Gastrocnemius medialis (tissue), 4 donors: ENCODE data around the gene CLMP. TPM values are rescaled to one million over a fixed set of nuclear protein-coding genes. Genes with fewer than 3 reads are reported as not detected.

Source experiments
- ATAC-seq, 2 donors: fragments of 150-250 bp; one replicate each; pipeline ENCODE4 v1.9.1; 2016
- DNase-seq, 2 donors: peaks; one replicate each; pipeline ENCODE4 v3.0.0-alpha.2; 2019
- H3K27ac ChIP-seq, 4 donors: fragments of 200-600 bp; sonication (generic); 1 replicate in 1 of 4; 2 replicates in 3 of 4; pipeline ENCODE4 v1.5.1; 2016 to 2018; ENCODE audit warnings: mild to moderate bottlenecking in 2 of 4, moderate library complexity in 1 of 4
- H3K27me3 ChIP-seq, 3 donors: fragments of 200-600 bp; sonication (generic) in 2 of 3; 1 replicate in 1 of 3; 2 replicates in 2 of 3; pipeline versions ENCODE4 v1.5.1 to v1.6.0; 2016 to 2019; ENCODE audit warnings: mild to moderate bottlenecking in 1 of 3, moderate library complexity in 1 of 3
- H3K36me3 ChIP-seq, 2 donors: fragments of 200-600 bp; sonication (generic) in 1 of 2; one replicate each; pipeline ENCODE4 v1.5.1; 2017 to 2018
- H3K4me1 ChIP-seq, 2 donors: fragments of 200-600 bp; sonication (generic) in 1 of 2; one replicate each; pipeline ENCODE4 v1.5.1; 2016 to 2017; ENCODE audit warnings: mild to moderate bottlenecking in 2 of 2
- H3K4me3 ChIP-seq, 4 donors: fragments of 200-600 bp; sonication (generic) in 3 of 4; 1 replicate in 1 of 4; 2 replicates in 3 of 4; pipeline ENCODE4 v1.5.1; 2016 to 2019; ENCODE audit warnings: mild to moderate bottlenecking in 2 of 4
- H3K9me3 ChIP-seq, 3 donors: fragments of 200-600 bp; sonication (generic) in 2 of 3; 1 replicate in 1 of 3; 2 replicates in 2 of 3; pipeline ENCODE4 v1.5.1; 2016 to 2019
- POLR2A ChIP-seq, 2 donors: fragments of 450-650 bp; IDR thresholded peaks; one replicate each; pipeline ENCODE4 v1.6.1; 2017; ENCODE audit warnings: antibody characterized with exemption in 2 of 2, mild to moderate bottlenecking in 2 of 2, moderate library complexity in 2 of 2
- in situ Hi-C, 4 donors: fragments of 200-750 bp; cut with MboI; loops; one replicate each; pipeline versions ENCODE4 v1.15.0 to v1.8.0; 2017; ENCODE audit warnings: low sequenced_read_pairs in 4 of 4
- intact Hi-C: fragments of 100-400 bp; cut with DNase I; formaldehyde crosslinking; loops from one replicate; pipeline ENCODE4 v1.15.1; 2023; ENCODE audit warnings: low total_unique reads
- total RNA-seq, 4 donors: library from RNA; depleted of rRNA; stranded (reverse); fragments of >200 nt; gene quantifications; one replicate each; pipeline versions ENCODE4 v1.1.0 to v1.2.3, GENCODE V29; 2016
- TF ChIP-seq, protein P1 (sequence below), 5 experiments: fragments of 450-650 bp in 3 of 5; fragments of 200-600 bp in 2 of 5; sonication (generic) in 2 of 5; IDR thresholded peaks in 4 of 5; conservative IDR thresholded peaks in 1 of 5; 1 replicate in 4 of 5; 2 replicates in 1 of 5; pipeline ENCODE4 v1.5.1; 2016 to 2019; ENCODE audit warnings: antibody characterized with exemption in 5 of 5, mild to moderate bottlenecking in 3 of 5, moderate library complexity in 3 of 5

Gene CLMP
- total RNA-seq, 4 donors from 2014 or later, result 2.3 to 12.5 (median 4.4) TPM

DNA sequence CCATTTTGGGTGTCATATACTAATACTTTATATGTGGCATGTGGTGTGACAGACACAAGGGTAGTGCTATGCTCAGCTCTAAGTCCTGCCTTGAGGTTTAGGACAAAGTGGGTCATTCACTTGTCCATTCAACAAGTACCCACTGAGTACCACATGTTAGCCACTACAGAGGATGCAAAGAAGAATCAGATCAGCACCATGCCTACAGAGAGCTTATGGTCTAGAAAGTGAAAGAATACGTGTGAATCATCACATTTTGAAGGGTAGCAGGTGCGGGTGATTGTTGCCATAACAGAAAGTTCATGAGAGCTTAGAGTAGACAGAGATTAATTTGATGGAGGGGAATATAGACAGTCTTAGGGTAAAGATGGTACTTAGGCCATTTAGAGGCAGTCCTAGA lies 18.3 kb downstream of the CLMP start:
- no peak for DNase-seq
- H3K27ac ChIP-seq, result no peak overlapping the region
- intact Hi-C loops, result no loop called here
- H3K4me1 ChIP-seq, result peaks cover 0 to 6% of the 10 kb centered on the region in 2 donors
- peaks cover 0 to 2% (median 0%) of the 10 kb centered on the region in 3 donors for H3K27me3 ChIP-seq
- no peak for ATAC-seq
- no peaks in the 10 kb centered on the region for H3K36me3 ChIP-seq
- no peaks in the 10 kb centered on the region for H3K9me3 ChIP-seq
- TF ChIP-seq, protein P1, sequence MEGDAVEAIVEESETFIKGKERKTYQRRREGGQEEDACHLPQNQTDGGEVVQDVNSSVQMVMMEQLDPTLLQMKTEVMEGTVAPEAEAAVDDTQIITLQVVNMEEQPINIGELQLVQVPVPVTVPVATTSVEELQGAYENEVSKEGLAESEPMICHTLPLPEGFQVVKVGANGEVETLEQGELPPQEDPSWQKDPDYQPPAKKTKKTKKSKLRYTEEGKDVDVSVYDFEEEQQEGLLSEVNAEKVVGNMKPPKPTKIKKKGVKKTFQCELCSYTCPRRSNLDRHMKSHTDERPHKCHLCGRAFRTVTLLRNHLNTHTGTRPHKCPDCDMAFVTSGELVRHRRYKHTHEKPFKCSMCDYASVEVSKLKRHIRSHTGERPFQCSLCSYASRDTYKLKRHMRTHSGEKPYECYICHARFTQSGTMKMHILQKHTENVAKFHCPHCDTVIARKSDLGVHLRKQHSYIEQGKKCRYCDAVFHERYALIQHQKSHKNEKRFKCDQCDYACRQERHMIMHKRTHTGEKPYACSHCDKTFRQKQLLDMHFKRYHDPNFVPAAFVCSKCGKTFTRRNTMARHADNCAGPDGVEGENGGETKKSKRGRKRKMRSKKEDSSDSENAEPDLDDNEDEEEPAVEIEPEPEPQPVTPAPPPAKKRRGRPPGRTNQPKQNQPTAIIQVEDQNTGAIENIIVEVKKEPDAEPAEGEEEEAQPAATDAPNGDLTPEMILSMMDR (IDR thresholded peaks at IDR 0.05 in 4 of 5, conservative IDR thresholded peaks at IDR 0.05 in 1 of 5), result no peak
- TF ChIP-seq POLR2A (IDR thresholded peaks at IDR 0.05), result no peak
- in situ Hi-C loops, result no loop called here
- H3K4me3 ChIP-seq, result no peak overlapping the region

DNA sequence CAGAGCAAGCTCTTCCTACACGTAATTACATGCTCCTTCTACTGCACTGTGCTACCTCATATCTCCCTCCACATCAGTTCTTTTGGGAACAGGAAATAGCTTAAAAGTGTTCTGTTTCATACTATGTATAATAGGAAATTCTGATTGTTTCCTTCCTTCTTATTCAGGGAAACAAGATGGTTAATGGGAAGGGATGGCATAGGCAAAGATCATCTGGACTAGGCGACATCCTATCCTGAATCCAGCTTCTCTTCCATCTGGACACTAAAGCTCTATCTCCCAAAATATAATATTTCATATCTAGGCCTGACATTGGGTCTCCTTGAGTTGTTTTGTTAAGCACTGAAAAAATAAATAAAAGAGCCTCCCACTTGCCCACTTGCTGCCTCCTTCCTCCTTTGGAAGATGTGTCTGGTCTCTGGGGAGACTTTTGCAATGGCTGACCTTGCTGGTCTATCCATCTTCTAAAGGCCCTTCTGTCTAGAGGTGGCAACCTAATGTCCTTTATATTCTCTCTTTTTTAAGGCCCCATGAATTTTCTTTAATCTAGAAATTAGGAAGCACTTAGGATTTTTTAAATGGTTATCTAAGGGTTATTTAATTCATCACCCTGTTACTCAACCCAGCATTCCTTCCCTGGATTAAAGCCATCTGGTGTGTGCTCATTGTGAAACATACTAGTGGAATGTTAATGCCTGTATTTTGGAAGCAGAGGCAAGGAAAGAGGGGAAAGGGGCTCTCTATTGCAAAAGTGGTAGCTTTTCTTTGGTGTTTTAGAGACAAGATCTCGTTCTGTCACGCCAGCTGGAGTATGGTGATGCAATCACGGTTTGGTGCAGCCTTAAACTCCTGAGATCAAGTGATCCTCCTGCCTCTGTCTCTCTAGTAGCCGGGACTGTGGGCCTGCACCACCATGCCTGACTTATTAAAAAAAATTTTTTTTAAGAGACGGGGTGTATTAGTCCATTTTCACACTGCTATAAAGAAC lies 20.6 kb downstream of the CLMP start:
- in situ Hi-C loops, result no loop called here
- peak; percentile 87 to 89 for ATAC-seq
- Histone ChIP-seq H3K4me1 (peaks cover 0 to 6% of the 10 kb centered on the region in 2 donors), H3K27me3 (no peaks in the 10 kb centered on the region), H3K27ac (peak overlapping the region; percentile 20 to 51 (median 38)), H3K36me3 (no peaks in the 10 kb centered on the region), H3K4me3 (no peak overlapping the region), H3K9me3 (no peaks in the 10 kb centered on the region)
- TF ChIP-seq, protein P1 (IDR thresholded peaks at IDR 0.05 in 4 of 5, conservative IDR thresholded peaks at IDR 0.05 in 1 of 5), result no peak
- no peak for TF ChIP-seq POLR2A (IDR thresholded peaks at IDR 0.05)
- peak; percentile 49 to 72 for DNase-seq
- intact Hi-C loops, result no loop called here

DNA sequence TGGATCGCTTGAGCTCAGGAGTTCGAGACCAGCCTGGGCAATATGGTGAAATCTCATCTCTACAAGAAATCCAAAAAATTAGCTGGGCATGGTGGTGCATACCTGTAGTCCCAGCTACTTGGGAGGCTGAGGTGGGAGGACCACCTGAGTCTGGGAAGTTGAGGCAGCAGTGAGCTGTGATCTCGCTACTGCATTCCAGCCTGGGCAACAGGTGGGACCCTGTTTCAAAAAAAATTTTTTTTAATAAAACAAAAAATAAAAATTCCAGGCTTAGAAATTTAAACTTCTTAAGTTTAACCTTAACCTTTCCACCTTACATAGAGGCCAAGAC lies 21.2 kb downstream of the CLMP start:
- TF ChIP-seq, protein P1 (IDR thresholded peaks at IDR 0.05 in 4 of 5, conservative IDR thresholded peaks at IDR 0.05 in 1 of 5), result no peak
- TF ChIP-seq POLR2A (IDR thresholded peaks at IDR 0.05), result no peak
- Histone ChIP-seq H3K9me3 (no peaks in the 10 kb centered on the region), H3K36me3 (no peaks in the 10 kb centered on the region), H3K4me1 (peaks cover 0 to 6% of the 10 kb centered on the region in 2 donors), H3K4me3 (no peak overlapping the region), H3K27me3 (no peaks in the 10 kb centered on the region), H3K27ac (peak overlapping the region in 1 of 4 donors; percentile 51)
- DNase-seq (no peak), ATAC-seq (no peak)
- intact Hi-C loops (no loop called here), in situ Hi-C loops (no loop called here)

DNA sequence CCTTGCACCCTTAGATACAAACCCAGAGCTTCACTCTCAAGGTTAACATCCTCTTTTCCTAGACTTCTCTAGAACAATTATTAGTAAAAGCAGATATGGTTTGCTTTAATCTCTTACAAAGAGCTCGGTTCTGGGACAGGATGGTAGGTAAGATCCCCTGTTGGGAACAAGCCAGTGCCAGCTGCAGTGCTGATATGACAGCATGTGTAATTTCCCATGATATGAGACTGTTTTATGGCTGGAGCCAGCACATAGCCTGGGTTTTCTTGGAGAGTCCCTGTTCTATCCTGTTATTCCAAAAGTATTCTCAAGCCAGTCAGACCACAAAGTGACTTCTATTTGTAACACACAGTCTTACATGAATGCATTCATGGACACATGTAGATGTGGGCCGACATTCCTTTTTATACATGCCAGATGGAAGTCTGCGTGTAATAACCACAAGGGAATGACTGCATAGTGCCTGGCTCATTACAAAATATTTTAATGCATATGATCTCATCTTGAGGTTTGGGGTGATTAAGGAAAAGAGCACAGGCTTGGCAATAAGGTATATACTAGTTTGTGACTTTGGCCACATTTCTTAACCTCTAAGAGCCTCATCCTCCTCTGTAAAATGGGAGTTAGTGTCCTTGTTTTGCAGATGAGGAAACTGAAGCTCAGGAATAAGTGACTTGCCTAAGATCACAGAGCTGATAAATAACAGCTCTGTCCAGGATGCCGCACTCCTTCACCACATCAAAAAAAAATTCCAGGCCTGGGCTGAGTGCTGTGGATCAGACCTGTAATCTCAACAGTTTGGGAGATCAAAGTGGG lies 21.8 kb downstream of the CLMP start:
- no peak for TF ChIP-seq POLR2A (IDR thresholded peaks at IDR 0.05)
- TF ChIP-seq, protein P1 (IDR thresholded peaks at IDR 0.05 in 4 of 5, conservative IDR thresholded peaks at IDR 0.05 in 1 of 5), result no peak
- no peaks in the 10 kb centered on the region for H3K36me3 ChIP-seq
- no peak overlapping the region for H3K27ac ChIP-seq
- no peaks in the 10 kb centered on the region for H3K9me3 ChIP-seq
- DNase-seq, result no peak
- no peaks in the 10 kb centered on the region for H3K27me3 ChIP-seq
- in situ Hi-C loops (no loop called here), intact Hi-C loops (no loop called here)
- peaks cover 0 to 6% of the 10 kb centered on the region in 2 donors for H3K4me1 ChIP-seq
- no peak overlapping the region for H3K4me3 ChIP-seq
- ATAC-seq, result no peak
